ENCODE data around the gene GP9. TPM values are rescaled to one million over a fixed set of nuclear protein-coding genes. Genes with fewer than 3 reads are reported as not detected.
A peak's percentile ranks its signal among the peaks of the same experiment; 100 is the strongest.

GP9 gene
- total and polyA plus RNA-seq, 9 of the 15 experiments (the other 6 are each of a cell fraction or from before 2014, with no cell fraction given) = not detected

DNA sequence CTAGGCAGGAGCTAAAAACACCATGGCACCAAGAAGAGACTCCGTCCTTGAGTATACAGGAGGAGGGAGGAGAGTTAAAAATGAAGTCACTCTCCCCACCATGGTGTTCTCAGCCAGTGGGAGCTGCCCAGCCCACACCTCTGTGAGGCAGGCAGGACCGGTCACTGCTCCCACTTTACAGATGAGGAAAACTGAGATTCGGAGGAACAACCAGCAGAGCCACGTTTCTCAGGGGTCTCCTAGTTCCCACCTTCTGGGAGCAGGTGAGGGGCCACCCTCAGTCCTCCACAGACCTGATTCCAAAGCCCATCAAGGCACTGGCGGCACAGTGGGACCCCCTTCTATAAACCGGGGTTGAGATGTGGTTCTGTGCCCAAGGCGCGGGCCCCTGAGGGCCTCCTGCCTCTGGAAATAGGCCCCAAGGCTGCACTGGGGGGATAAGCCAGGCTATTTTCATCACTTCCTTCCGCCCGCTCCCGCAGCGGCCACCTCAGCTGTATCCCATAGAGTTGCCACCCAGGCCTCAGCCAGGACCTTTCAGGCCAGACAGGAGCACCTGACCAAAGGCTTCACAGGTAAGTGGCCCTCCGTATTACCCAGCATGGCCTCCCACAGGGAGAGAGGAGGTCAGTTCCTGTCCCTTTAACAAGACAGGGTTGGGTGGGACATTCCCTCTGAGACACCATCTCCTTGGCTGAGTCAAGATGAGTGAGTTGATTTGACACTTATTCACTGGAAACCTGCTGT, at the start of gene GP9 (continued):
- TF ChIP-seq, protein P1, sequence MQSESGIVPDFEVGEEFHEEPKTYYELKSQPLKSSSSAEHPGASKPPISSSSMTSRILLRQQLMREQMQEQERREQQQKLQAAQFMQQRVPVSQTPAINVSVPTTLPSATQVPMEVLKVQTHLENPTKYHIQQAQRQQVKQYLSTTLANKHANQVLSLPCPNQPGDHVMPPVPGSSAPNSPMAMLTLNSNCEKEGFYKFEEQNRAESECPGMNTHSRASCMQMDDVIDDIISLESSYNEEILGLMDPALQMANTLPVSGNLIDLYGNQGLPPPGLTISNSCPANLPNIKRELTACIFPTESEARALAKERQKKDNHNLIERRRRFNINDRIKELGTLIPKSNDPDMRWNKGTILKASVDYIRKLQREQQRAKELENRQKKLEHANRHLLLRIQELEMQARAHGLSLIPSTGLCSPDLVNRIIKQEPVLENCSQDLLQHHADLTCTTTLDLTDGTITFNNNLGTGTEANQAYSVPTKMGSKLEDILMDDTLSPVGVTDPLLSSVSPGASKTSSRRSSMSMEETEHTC (IDR thresholded peaks at IDR 0.05) = no peak
- TF ChIP-seq PTTG1 (tag; IDR thresholded peaks at IDR 0.05; ENCODE audit: low read depth) (no peak), MTA2 (IDR thresholded peaks at IDR 0.05; ENCODE audit: low read depth) (no peak), SMARCA5 (IDR thresholded peaks at IDR 0.05) (0 out of 2 replicates have a peak, but pooled peaks have one; percentile 52), KDM1A (IDR thresholded peaks at IDR 0.05) (peak; percentile 41 to 82; a peak in 3 of 4 replicates), BCL6 (CRISPR knock-in tag; IDR thresholded peaks at IDR 0.05) (no peak), HDAC2 (IDR thresholded peaks at IDR 0.05) (peak; percentile 72; the same call in 1 of the 2 replicates), ZNF431 (CRISPR knock-in tag; IDR thresholded peaks at IDR 0.05) (no peak), POLR2AphosphoS2 (IDR thresholded peaks at IDR 0.05; ENCODE audit: low read length) (no peak), SIX5 (IDR thresholded peaks at IDR 0.05; ENCODE audit: borderline replicate concordance in 1 of 2, insufficient read depth in 1 of 2, low read depth in 1 of 2, low read length in 2 of 2) (no peak), BHLHE40 (IDR thresholded peaks at IDR 0.05; ENCODE audit: low read length) (no peak), ZNF778 (CRISPR knock-in tag; IDR thresholded peaks at IDR 0.05) (no peak), SRSF1 (IDR thresholded peaks at IDR 0.05; ENCODE audit: low read depth, low read length) (no peak), ZNF445 (CRISPR knock-in tag; IDR thresholded peaks at IDR 0.05; ENCODE audit: low read depth) (no peak), BRD4 (IDR thresholded peaks at IDR 0.05) (no peak), NEUROD1 (IDR thresholded peaks at IDR 0.05; ENCODE audit: borderline replicate concordance, low read depth, low read length, partially characterized antibody) (no peak), ZBTB1 (CRISPR knock-in tag; IDR thresholded peaks at IDR 0.05; ENCODE audit: borderline replicate concordance, low read depth) (no peak), ELF1 (tag; IDR thresholded peaks at IDR 0.05) (no peak), SNRNP70 (optimal IDR thresholded peaks at IDR 0.05; ENCODE audit: low read depth, low read length) (no peak)
- TF ChIP-seq, protein P2, sequence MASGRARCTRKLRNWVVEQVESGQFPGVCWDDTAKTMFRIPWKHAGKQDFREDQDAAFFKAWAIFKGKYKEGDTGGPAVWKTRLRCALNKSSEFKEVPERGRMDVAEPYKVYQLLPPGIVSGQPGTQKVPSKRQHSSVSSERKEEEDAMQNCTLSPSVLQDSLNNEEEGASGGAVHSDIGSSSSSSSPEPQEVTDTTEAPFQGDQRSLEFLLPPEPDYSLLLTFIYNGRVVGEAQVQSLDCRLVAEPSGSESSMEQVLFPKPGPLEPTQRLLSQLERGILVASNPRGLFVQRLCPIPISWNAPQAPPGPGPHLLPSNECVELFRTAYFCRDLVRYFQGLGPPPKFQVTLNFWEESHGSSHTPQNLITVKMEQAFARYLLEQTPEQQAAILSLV (tag; IDR thresholded peaks at IDR 0.05) = no peak
- TF ChIP-seq, protein P3, sequence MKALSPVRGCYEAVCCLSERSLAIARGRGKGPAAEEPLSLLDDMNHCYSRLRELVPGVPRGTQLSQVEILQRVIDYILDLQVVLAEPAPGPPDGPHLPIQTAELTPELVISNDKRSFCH (CRISPR knock-in tag; IDR thresholded peaks at IDR 0.05) = no peak
- TF ChIP-seq, protein P3 (tag; IDR thresholded peaks at IDR 0.05) = no peak
- TF ChIP-seq, protein P4, sequence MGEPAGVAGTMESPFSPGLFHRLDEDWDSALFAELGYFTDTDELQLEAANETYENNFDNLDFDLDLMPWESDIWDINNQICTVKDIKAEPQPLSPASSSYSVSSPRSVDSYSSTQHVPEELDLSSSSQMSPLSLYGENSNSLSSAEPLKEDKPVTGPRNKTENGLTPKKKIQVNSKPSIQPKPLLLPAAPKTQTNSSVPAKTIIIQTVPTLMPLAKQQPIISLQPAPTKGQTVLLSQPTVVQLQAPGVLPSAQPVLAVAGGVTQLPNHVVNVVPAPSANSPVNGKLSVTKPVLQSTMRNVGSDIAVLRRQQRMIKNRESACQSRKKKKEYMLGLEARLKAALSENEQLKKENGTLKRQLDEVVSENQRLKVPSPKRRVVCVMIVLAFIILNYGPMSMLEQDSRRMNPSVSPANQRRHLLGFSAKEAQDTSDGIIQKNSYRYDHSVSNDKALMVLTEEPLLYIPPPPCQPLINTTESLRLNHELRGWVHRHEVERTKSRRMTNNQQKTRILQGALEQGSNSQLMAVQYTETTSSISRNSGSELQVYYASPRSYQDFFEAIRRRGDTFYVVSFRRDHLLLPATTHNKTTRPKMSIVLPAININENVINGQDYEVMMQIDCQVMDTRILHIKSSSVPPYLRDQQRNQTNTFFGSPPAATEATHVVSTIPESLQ (CRISPR knock-in tag; IDR thresholded peaks at IDR 0.05) = no peak
